Fibroblast of villous mesenchyme (primary cell): Measurements from ENCODE around the gene XCL2. TPM values are rescaled to one million over a fixed set of nuclear protein-coding genes. Genes with fewer than 3 reads are reported as not detected.
"Not testable (repeated sequence)": the region's sequence is repeated elsewhere in the genome, so short reads cannot be mapped to it uniquely, and the experiment has no call there.

Experiments used
- DNase-seq: peaks from one replicate; pipeline ENCODE4 v3.0.0-alpha.2; 2010; ENCODE audit warnings: low read depth
- H3K4me3 ChIP-seq: 2 replicates; pipeline ENCODE4 v1.5.1; 2011; ENCODE audit warnings: low read depth, mild to moderate bottlenecking, low read length
- total RNA-seq: library from RNA; depleted of rRNA; stranded (reverse); fragments of >200 nt; gene quantifications from 2 replicates; pipeline ENCODE4 v1.2.3, GENCODE V29; 2012
- TF ChIP-seq, protein P1 (sequence below): IDR thresholded peaks from 2 replicates; pipeline ENCODE4 v1.5.1; 2012; ENCODE audit warnings: low read depth, mild to moderate bottlenecking, low read length; ENCODE audit not compliant: insufficient read depth

The XCL2 gene
- total RNA-seq: not detected in 2 replicates

DNA sequence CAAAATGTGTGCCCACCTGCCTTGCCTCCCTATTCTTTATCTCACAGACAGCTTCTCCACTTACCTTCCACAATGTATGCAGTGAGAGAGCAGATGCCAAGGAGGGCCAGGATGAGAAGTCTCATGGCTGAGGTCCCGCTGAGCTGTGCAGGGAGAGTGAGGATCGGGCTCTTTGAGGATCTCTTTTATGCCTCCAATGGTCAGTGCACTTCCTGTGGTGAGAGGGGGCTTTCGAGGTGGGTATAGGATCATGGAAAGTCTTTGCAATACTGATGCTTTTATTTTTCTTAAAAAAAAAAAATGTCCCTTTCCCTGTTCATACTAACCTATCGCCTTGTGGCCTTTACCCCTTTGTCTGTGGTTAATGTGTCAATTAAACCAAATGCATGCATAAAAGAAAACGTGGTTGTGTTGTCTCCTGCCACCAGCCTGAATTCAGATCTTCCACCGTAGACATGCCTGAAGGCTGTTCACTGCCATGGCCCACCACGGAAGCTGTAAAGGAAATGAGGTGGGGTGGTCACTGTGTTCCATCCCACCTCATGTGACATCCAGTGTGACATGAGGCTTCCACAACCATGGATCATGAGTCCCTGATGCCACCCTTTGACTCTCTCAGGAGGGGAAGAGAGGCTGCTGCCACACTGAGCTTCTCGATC is at the start of gene XCL2:
TSS of gene XCL2 (minus strand) at position 158 of the 659 bp plus-strand sequence. CDS start at position 125, 33 bp downstream.
- not testable (repeated sequence) for H3K4me3 ChIP-seq, DNase-seq

- TF ChIP-seq, protein P1, sequence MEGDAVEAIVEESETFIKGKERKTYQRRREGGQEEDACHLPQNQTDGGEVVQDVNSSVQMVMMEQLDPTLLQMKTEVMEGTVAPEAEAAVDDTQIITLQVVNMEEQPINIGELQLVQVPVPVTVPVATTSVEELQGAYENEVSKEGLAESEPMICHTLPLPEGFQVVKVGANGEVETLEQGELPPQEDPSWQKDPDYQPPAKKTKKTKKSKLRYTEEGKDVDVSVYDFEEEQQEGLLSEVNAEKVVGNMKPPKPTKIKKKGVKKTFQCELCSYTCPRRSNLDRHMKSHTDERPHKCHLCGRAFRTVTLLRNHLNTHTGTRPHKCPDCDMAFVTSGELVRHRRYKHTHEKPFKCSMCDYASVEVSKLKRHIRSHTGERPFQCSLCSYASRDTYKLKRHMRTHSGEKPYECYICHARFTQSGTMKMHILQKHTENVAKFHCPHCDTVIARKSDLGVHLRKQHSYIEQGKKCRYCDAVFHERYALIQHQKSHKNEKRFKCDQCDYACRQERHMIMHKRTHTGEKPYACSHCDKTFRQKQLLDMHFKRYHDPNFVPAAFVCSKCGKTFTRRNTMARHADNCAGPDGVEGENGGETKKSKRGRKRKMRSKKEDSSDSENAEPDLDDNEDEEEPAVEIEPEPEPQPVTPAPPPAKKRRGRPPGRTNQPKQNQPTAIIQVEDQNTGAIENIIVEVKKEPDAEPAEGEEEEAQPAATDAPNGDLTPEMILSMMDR: no peak
- no peak for DNase-seq
- no peak overlapping the region for H3K4me3 ChIP-seq
Observed at GRCh38 chr1:168591641-168592250, 47.9 kb upstream of the XCL2 start.

DNA sequence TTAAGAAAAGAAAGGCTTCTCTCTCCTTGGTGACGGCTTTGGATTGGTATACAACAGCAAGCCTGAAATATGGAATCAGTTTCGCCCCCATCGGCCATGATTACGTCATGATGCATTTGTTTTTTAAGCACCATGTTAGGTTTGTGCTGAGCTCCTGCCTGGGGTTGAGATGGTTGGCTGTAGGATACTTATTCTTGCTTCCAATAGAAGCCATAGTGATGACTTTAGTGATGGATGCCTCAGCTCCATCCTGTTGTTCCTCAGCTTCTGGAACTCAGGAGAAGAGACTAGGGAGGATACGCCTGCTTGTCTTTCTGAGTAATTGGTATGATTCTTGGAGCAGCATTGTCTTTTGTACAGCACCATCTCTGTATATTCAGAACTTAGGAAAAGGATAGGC is 47.3 kb upstream of the XCL2 start:
- DNase-seq: no peak
- TF ChIP-seq, protein P1: no peak
- H3K4me3 ChIP-seq: no peak overlapping the region

GRCh38 chr1:168589167-168589566 is 45.4 kb upstream of the XCL2 start:
- TF ChIP-seq, protein P1: no peak
- no peak overlapping the region for H3K4me3 ChIP-seq
- DNase-seq: no peak

- DNase-seq: no peak
- TF ChIP-seq, protein P1: no peak
- H3K4me3 ChIP-seq: no peak overlapping the region
Observed at GRCh38 chr1:168585937-168586336, 42.1 kb upstream of the XCL2 start.

- DNase-seq: peak; percentile 19
- TF ChIP-seq, protein P1: no peak
- no peak overlapping the region for H3K4me3 ChIP-seq
Observed at GRCh38 chr1:168585191-168585590, 41.4 kb upstream of the XCL2 start.

GRCh38 chr1:168583571-168583970 is 39.8 kb upstream of the XCL2 start:
- no peak for DNase-seq
- H3K4me3 ChIP-seq: no peak overlapping the region
- TF ChIP-seq, protein P1: no peak
